ENCODE results near the gene RNF123.
"Not testable (repeated sequence)": the region's sequence is repeated elsewhere in the genome, so short reads cannot be mapped to it uniquely, and the experiment has no call there.

RNF123 gene

GRCh38 chr3:49681232-49681522, 8.2 kb upstream of the RNF123 start:
- no peak for DNase-seq (ENCODE audit: low read depth)

- no peak for DNase-seq (ENCODE audit: low read depth)
These were observed 7.8 kb upstream of the RNF123 start for GRCh38 chr3:49681543-49681942.

- no peak for DNase-seq (ENCODE audit: low read depth)
These were observed 6.2 kb upstream of the RNF123 start for GRCh38 chr3:49683162-49683561.

GRCh38 chr3:49684453-49684852, 4.9 kb upstream of the RNF123 start:
- not testable (repeated sequence) for DNase-seq (ENCODE audit: low read depth)

- not testable (repeated sequence) for DNase-seq (ENCODE audit: low read depth)
These were observed 4.3 kb upstream of the RNF123 start for GRCh38 chr3:49685103-49685502.

- DNase-seq (ENCODE audit: low read depth), result not testable (repeated sequence)
These were observed 3.5 kb upstream of the RNF123 start for GRCh38 chr3:49685846-49686245.

GRCh38 chr3:49686346-49686745, 3.0 kb upstream of the RNF123 start:
- DNase-seq (ENCODE audit: low read depth), result not testable (repeated sequence)

- not testable (repeated sequence) for DNase-seq (ENCODE audit: low read depth)
These were observed 2.5 kb upstream of the RNF123 start for GRCh38 chr3:49686769-49687423.

- not testable (repeated sequence) for DNase-seq (ENCODE audit: low read depth)
These were observed 1.9 kb upstream of the RNF123 start for GRCh38 chr3:49687424-49687795.

- DNase-seq (ENCODE audit: low read depth), result not testable (repeated sequence)
These were observed 865 bp upstream of the RNF123 start for GRCh38 chr3:49688338-49689045.

- not testable (repeated sequence) for DNase-seq (ENCODE audit: low read depth)
These were observed 709 bp downstream of the RNF123 start for GRCh38 chr3:49689908-49690624.

- not testable (repeated sequence) for DNase-seq (ENCODE audit: low read depth)
These were observed 1.5 kb downstream of the RNF123 start for GRCh38 chr3:49690856-49691255.

- DNase-seq (ENCODE audit: low read depth), result not testable (repeated sequence)
These were observed 2.1 kb downstream of the RNF123 start for GRCh38 chr3:49691481-49691880.

- DNase-seq (ENCODE audit: low read depth), result not testable (repeated sequence)
These were observed 5.2 kb downstream of the RNF123 start for GRCh38 chr3:49694409-49695070.

- DNase-seq (ENCODE audit: low read depth), result not testable (repeated sequence)
These were observed 6.1 kb downstream of the RNF123 start for GRCh38 chr3:49695350-49696015.

GRCh38 chr3:49699281-49699979, 10.1 kb downstream of the RNF123 start:
- no peak for DNase-seq (ENCODE audit: low read depth)

- no peak for DNase-seq (ENCODE audit: low read depth)
These were observed 10.7 kb downstream of the RNF123 start for GRCh38 chr3:49700014-49700413.

GRCh38 chr3:49700453-49701128, 11.2 kb downstream of the RNF123 start:
- DNase-seq (ENCODE audit: low read depth), result no peak

- no peak for DNase-seq (ENCODE audit: low read depth)
These were observed 12.2 kb downstream of the RNF123 start for GRCh38 chr3:49701388-49702077.

GRCh38 chr3:49702672-49703071, 13.3 kb downstream of the RNF123 start:
- no peak for DNase-seq (ENCODE audit: low read depth)

Measured in activated T-helper 9 cell treated with anti-CD3 and anti-CD28 coated beads, Interleukin-2, amount 50 U/mL, for 16 hours (primary cell).